K562 (cell line): Measurements from ENCODE around the gene PHTF2. TPM values are rescaled to one million over a fixed set of nuclear protein-coding genes. Genes with fewer than 3 reads are reported as not detected.

Source experiments
- ATAC-seq: fragments of 200-7000 bp; cut with Tn5 transposase; 3 replicates; pipeline ENCODE4 v1.9.1; 2020; ENCODE audit warnings: moderate library complexity
- BruUV-seq: library from RNA; stranded (reverse); fragments of 400-500 nt; replicated peaks from 2 replicates; lab custom pipeline; 2021; lab: Mats Ljungman, UMichigan
- CTCF ChIA-PET: fragments of 300-600 bp; formaldehyde crosslinking; extraction: SDS; loops from one replicate; lab custom pipeline; 2021; ENCODE audit warnings: low intra/inter-chr PET ratio; lab: Yijun Ruan, JAX
- POLR2A ChIA-PET: fragments of 300-600, 350-650 bp; sonication (Branson Sonifier 250); formaldehyde crosslinking; extraction: SDS; loops from one replicate; lab custom pipeline; 2021; ENCODE audit warnings: antibody characterized with exemption, inconsistent platforms; lab: Yijun Ruan, JAX
- DNase-seq, 4 experiments: peaks; one replicate each; pipeline versions ENCODE4 v3.0.0 to v3.0.0-alpha.2; 2011 to 2018; ENCODE audit warnings: low spot score in 3 of 4, mixed read lengths in 3 of 4; ENCODE audit errors: extremely low read depth in 1 of 4
- FAIRE-seq: peaks from 2 replicates; lab custom pipeline; 2011; peaks lifted over from hg19 to GRCh38; lab: Jason Lieb, UNC
- H2AFZ ChIP-seq: 2 replicates; pipeline ENCODE4 v1.6.0; 2011; ENCODE audit warnings: low read depth, low read length, control low read depth, inconsistent platforms
- H3K27ac ChIP-seq: fragments of 200-600 bp; 3 replicates; pipeline ENCODE4 v1.8.0; 2011; ENCODE audit warnings: low read depth, mild to moderate bottlenecking, control low read depth, inconsistent platforms, low read length, moderate library complexity, mixed read lengths; ENCODE audit errors: extremely low read depth
- H3K27me3 ChIP-seq, 2 experiments: fragments of 300-600 bp in 1 of 2; 2 replicates in 1 of 2; 3 replicates in 1 of 2; pipeline versions ENCODE4 v1.6.0 to v1.8.0; 2011; ENCODE audit warnings: inconsistent platforms in 2 of 2, low read length in 2 of 2, mild to moderate bottlenecking in 1 of 2, mixed read lengths in 1 of 2, moderate library complexity in 1 of 2; ENCODE audit not compliant: control insufficient read depth in 2 of 2, insufficient read depth in 2 of 2
- H3K36me3 ChIP-seq: fragments of 300-600 bp; 3 replicates; pipeline ENCODE4 v1.8.0; 2011; ENCODE audit warnings: mild to moderate bottlenecking, low read length, inconsistent platforms; ENCODE audit not compliant: control insufficient read depth, insufficient read depth
- H3K4me1 ChIP-seq, 2 experiments: fragments of 200-600 bp in 1 of 2; replicated peaks in 1 of 2; 2 replicates in 1 of 2; 3 replicates in 1 of 2; pipeline versions ENCODE4 v1.5.1 to v1.8.0; 2011; ENCODE audit warnings: inconsistent platforms in 2 of 2, low read length in 2 of 2, mild to moderate bottlenecking in 1 of 2, mixed read lengths in 1 of 2, moderate library complexity in 1 of 2; ENCODE audit not compliant: control insufficient read depth in 2 of 2, insufficient read depth in 2 of 2
- H3K4me2 ChIP-seq: 2 replicates; pipeline ENCODE4 v1.6.1; 2011; ENCODE audit warnings: low read length, control low read depth, inconsistent platforms, mixed read lengths; ENCODE audit not compliant: insufficient read depth
- H3K4me3 ChIP-seq: fragments of 200-600 bp; sonication (generic), shearing (Covaris generic); 2 replicates; pipeline ENCODE4 v1.5.1; 2016; ENCODE audit warnings: control low read depth, inconsistent platforms
- H3K79me2 ChIP-seq: fragments of 200-600 bp; 3 replicates; pipeline ENCODE4 v1.8.0; 2011; ENCODE audit warnings: low read length, inconsistent platforms; ENCODE audit not compliant: control insufficient read depth, insufficient read depth
- H3K9ac ChIP-seq, 2 experiments: 2 replicates each; pipeline versions ENCODE4 v1.6.0 to v1.6.1; 2011; ENCODE audit warnings: low read depth in 2 of 2, low read length in 2 of 2, control low read depth in 1 of 2, inconsistent platforms in 1 of 2, mild to moderate bottlenecking in 1 of 2, mixed read lengths in 1 of 2; ENCODE audit not compliant: insufficient read depth in 1 of 2
- H3K9me1 ChIP-seq: one replicate; pipeline ENCODE4 v1.6.0; 2011; ENCODE audit warnings: inconsistent platforms, mild to moderate bottlenecking, low read length, moderate library complexity; ENCODE audit not compliant: control insufficient read depth, insufficient read depth
- H3K9me3 ChIP-seq: replicated peaks from 2 replicates; pipeline ENCODE4 v1.5.1; 2011; ENCODE audit warnings: low read depth, low read length, inconsistent platforms; ENCODE audit not compliant: control insufficient read depth, insufficient read depth
- H4K20me1 ChIP-seq: replicated peaks from 2 replicates; pipeline ENCODE4 v1.6.1; 2011; ENCODE audit warnings: low read length, inconsistent platforms, mixed read lengths; ENCODE audit not compliant: control insufficient read depth, insufficient read depth
- CBFA2T2 ChIP-seq: fragments of 450-650 bp; conservative IDR thresholded peaks from 2 replicates; pipeline ENCODE4 v1.6.1; 2017; ENCODE audit warnings: mild to moderate bottlenecking
- COPS2 ChIP-seq: fragments of 450-650 bp; conservative IDR thresholded peaks from 2 replicates; pipeline ENCODE4 v1.6.1; 2016; ENCODE audit warnings: mild to moderate bottlenecking, moderate library complexity
- CTBP1 ChIP-seq: fragments of 450-650 bp; IDR thresholded peaks from 2 replicates; pipeline ENCODE4 v1.6.1; 2016; ENCODE audit warnings: borderline replicate concordance
- HDAC8 ChIP-seq: fragments of 450-650 bp; IDR thresholded peaks from 2 replicates; pipeline ENCODE4 v1.6.1; 2016; ENCODE audit warnings: mild to moderate bottlenecking, missing genetic modification characterization, moderate library complexity, missing compliant biosample characterization
- MCM5 ChIP-seq: fragments of 450-650 bp; IDR thresholded peaks from 2 replicates; pipeline ENCODE4 v1.6.1; 2016; ENCODE audit warnings: low read depth
- NCOA6 ChIP-seq: fragments of 450-650 bp; IDR thresholded peaks from 2 replicates; pipeline ENCODE4 v1.6.1; 2017; ENCODE audit warnings: mild to moderate bottlenecking
- PHTF2 ChIP-seq: fragments of 250-450 bp; sonication (Bioruptor Pico); IDR thresholded peaks from 2 replicates; pipeline ENCODE4 v1.5.0; 2021; ENCODE audit warnings: mild to moderate bottlenecking
- TFAP4 ChIP-seq: sonication (generic); formaldehyde crosslinking; IDR thresholded peaks from 2 replicates; pipeline ENCODE4 v1.8.0; 2022; ENCODE audit warnings: missing genetic modification reagents, mild to moderate bottlenecking, moderate library complexity, borderline replicate concordance
- ZHX1 ChIP-seq: fragments of 150-350 bp; conservative IDR thresholded peaks from 2 replicates; pipeline ENCODE4 v1.6.1; 2014; ENCODE audit warnings: low read length
- ZNF124 ChIP-seq: sonication (generic); formaldehyde crosslinking; IDR thresholded peaks from 2 replicates; pipeline ENCODE4 v1.8.1; 2022; ENCODE audit warnings: missing genetic modification reagents
- ZNF280B ChIP-seq: fragments of 250-450 bp; sonication (Bioruptor Pico); IDR thresholded peaks from 2 replicates; pipeline ENCODE4 v1.5.1; 2021; ENCODE audit warnings: mild to moderate bottlenecking
- ZNF584 ChIP-seq: fragments of 200-800 bp; sonication (Bioruptor generic); IDR thresholded peaks from 2 replicates; pipeline ENCODE4 v1.6.1; 2016; ENCODE audit warnings: low read depth, mild to moderate bottlenecking, missing genetic modification characterization, missing compliant biosample characterization
- WGBS: fragments of 100-300 bp; shearing (Covaris generic); methylation state at CpG from one replicate; pipeline ENCODE4 v1.1.6; 2016; ENCODE audit warnings: low coverage, mixed read lengths; ENCODE audit not compliant: insufficient coverage; ENCODE audit errors: missing lambda C conversion rate; 5-methylcytosine and 5-hydroxymethylcytosine counted together
- in situ Hi-C: fragments of 300-500 bp; cut with MboI; formaldehyde crosslinking; loops from 4 replicates; pipeline ENCODE4 v1.15.0; 2018; ENCODE audit warnings: inconsistent platforms, mixed read lengths
- intact Hi-C: fragments of 100-400 bp; cut with micrococcal nuclease; formaldehyde crosslinking; loops from 2 replicates; pipeline ENCODE4 v1.14.2; 2022
- polyA plus RNA-seq, 8 experiments: library from polyadenylated mRNA; depleted of rRNA in 4 of 8; stranded (reverse) in 5 of 8; unstranded in 3 of 8; fragments of >200 nt; fragmentation: Nextera tagmentation in 2 of 8; fragmentation: Illumina TruSeq in 1 of 8; extraction: Ambion mirVana in 2 of 8; extraction: Trizol in 1 of 8; gene quantifications; 2 replicates each; pipeline versions ENCODE4 v1.2.1 to v1.2.3, GENCODE V29; 2011 to 2014; ENCODE audit warnings: inconsistent platforms in 1 of 8, missing spikeins in 1 of 8
- total RNA-seq, 7 experiments: library from RNA; depleted of rRNA in 6 of 7; stranded (reverse); fragments of >200 nt in 6 of 7; fragmentation: Illumina TruSeq in 2 of 7; extraction: Trizol in 2 of 7; gene quantifications; 2 replicates each; pipeline versions ENCODE4 v1.2.1 to v1.2.3, GENCODE V29; 2011 to 2021; ENCODE audit warnings: low replicate concordance in 1 of 7
- TF ChIP-seq, protein P1 (sequence below), 2 experiments: fragments of 450-650 bp; IDR thresholded peaks; 2 replicates each; pipeline ENCODE4 v1.6.1; 2016

Gene PHTF2
- total and polyA plus RNA-seq, 9 of the 15 experiments (the other 6 are each of a cell fraction or from before 2014, with no cell fraction given), result 17.9 to 43.6 (median 25.4) TPM

- ChIA-PET POLR2A (interaction anchor here (1.4 kb wide), 1 partner anchor 30 kb away, joined by 5 read pairs; no protein-coding TSS in a partner anchor), CTCF (no interaction called here)
- peak; percentile 40 for ATAC-seq
- peak overlapping the region; percentile 86 for H3K27ac ChIP-seq
- DNase-seq, result peak; percentile 48 to 90 (median 68)
- FAIRE-seq, result peak; percentile 93
- no peaks in the 10 kb centered on the region for H3K27me3 ChIP-seq
- H3K79me2 ChIP-seq, result peaks cover 96% of the 10 kb centered on the region
- intact Hi-C loops (loop anchor here (1.0 kb wide), 1 partner anchor 103 kb away; no protein-coding TSS in a partner anchor), in situ Hi-C loops (no loop called here)
- peaks cover 20% of the 10 kb centered on the region for H3K36me3 ChIP-seq
- H3K4me2 ChIP-seq, result peak overlapping the region; percentile 92
- 2% methylated on average over 4 of the region's 4 CpGs for WGBS
- no peaks in the 10 kb centered on the region for H3K9me3 ChIP-seq
- H3K4me3 ChIP-seq, result peak overlapping the region; percentile 75
- H4K20me1 ChIP-seq, result no peaks in the 10 kb centered on the region
- H2AFZ ChIP-seq, result peak overlapping the region; percentile 2; the same call in 1 of the 2 replicates
- H3K9ac ChIP-seq, result peak overlapping the region in 1 of 2 experiments; percentile 87; a peak in 3 of 4 replicates
- TSS peak; percentile 38 for BruUV-seq
- H3K4me1 ChIP-seq, result peaks cover 16 to 25% of the 10 kb centered on the region in 2 experiments; a peak in 4 of 5 replicates
- no peaks in the 10 kb centered on the region for H3K9me1 ChIP-seq
- TF ChIP-seq CBFA2T2, result peak; percentile 52
- TF ChIP-seq TFAP4 (CRISPR knock-in tag), result no peak
- TF ChIP-seq MCM5, result no peak
- TF ChIP-seq ZNF124 (CRISPR knock-in tag), result no peak
- TF ChIP-seq HDAC8 (tag), result no peak
- TF ChIP-seq COPS2, result no peak
- no peak for TF ChIP-seq ZNF584 (CRISPR knock-in tag)
- TF ChIP-seq PHTF2, result no peak
- TF ChIP-seq ZHX1, result no peak
- TF ChIP-seq NCOA6, result no peak
- TF ChIP-seq, protein P1, sequence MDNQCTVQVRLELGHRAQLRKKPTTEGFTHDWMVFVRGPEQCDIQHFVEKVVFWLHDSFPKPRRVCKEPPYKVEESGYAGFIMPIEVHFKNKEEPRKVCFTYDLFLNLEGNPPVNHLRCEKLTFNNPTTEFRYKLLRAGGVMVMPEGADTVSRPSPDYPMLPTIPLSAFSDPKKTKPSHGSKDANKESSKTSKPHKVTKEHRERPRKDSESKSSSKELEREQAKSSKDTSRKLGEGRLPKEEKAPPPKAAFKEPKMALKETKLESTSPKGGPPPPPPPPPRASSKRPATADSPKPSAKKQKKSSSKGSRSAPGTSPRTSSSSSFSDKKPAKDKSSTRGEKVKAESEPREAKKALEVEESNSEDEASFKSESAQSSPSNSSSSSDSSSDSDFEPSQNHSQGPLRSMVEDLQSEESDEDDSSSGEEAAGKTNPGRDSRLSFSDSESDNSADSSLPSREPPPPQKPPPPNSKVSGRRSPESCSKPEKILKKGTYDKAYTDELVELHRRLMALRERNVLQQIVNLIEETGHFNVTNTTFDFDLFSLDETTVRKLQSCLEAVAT (IDR thresholded peaks at IDR 0.05), result peak in 1 of 2 experiments; percentile 33; a peak in 1 of 4 replicates
- TF ChIP-seq CTBP1, result peak; percentile 29; the same call in 1 of the 2 replicates
- TF ChIP-seq ZNF280B (CRISPR knock-in tag), result no peak
Observed at GRCh38 chr7:77800158-77800557, 1.6 kb downstream of the PHTF2 start.
